HG02973 (cell line): ENCODE data around the gene TMEM258.

Source experiments
- ATAC-seq: cut with Tn5 transposase; IDR thresholded peaks from one replicate; pipeline ENCODE4 v1.9.1; 2021; ENCODE audit warnings: moderate library complexity; ENCODE audit not compliant: unreplicated experiment

The TMEM258 gene

DNA sequence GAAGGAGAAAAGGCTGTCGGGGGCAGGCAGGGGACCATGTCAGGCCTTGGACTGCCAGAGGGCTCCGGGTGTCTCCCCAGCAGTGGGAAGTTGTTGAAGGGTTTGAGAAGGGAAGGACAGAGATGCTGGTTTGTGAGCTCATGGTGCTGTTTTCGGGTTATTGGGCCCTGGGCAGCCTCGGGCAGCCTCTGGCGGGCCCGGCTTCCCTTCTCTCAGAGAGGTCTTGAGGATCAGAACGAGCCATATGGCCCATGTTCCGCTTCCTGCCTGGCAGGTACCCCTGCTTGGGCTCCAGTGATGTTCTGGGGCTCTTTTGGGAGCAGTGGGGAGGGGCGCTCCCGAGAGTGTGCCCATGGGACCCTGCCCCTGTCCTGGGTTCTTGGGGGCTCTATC lies 30.2 kb downstream of the TMEM258 start:
- ATAC-seq = no peak

DNA sequence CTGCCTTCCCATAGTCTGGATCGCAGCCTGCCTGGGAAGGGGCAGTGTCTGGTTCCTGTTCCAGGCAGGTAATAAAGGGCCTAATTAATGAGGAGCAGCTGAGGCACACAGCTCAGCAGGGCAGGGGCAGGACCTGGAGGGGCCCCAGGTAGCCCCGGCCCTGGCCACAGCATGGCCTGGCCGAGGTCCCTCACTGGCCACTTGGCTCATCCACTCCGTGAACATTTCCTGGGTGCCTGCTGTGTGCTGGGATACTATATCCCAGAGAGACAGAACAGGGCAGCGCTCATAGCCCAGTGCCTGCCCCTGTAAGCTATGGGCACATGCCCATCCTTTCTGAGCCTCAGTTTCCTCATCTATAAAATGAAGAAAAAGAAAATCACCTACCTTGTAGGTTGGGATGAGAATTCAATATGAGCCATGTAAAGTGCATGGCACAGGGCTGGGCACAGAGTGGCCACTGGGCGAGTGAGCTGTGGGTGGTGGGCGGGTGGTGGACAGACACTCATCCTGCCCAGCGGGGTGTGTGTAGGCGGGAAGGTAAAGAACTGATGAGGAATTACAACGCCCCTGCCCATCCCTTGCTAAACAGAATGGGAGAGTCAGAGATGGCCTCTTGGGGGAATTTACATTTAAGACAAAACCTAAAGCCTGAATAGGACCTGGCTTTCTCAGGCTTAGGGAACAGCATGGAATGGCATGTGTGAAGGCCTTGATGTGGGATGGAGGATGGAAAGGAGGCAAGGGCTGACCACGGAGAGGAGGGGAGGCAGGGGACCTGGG lies 30.8 kb downstream of the TMEM258 start:
- no peak for ATAC-seq

DNA sequence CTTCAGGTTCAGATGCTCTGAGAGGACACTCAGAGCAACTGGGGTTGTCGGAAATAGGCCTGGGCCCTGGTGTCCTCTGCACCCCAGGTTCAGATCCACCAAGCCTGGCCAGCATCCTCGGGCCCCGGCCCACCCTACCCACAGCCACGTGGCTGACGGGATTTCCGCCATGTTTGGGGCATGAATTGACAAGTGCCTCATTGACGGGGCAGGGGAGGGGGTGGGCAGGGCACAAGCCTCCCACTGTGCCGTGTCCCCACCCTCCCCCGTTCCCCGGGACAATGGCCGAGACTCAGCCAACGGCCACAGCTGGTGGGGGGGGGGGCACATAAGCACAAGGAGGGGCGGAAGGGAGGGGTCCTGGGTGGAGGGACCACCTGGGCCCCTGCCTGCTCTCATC lies 31.5 kb downstream of the TMEM258 start:
- ATAC-seq = no peak

DNA sequence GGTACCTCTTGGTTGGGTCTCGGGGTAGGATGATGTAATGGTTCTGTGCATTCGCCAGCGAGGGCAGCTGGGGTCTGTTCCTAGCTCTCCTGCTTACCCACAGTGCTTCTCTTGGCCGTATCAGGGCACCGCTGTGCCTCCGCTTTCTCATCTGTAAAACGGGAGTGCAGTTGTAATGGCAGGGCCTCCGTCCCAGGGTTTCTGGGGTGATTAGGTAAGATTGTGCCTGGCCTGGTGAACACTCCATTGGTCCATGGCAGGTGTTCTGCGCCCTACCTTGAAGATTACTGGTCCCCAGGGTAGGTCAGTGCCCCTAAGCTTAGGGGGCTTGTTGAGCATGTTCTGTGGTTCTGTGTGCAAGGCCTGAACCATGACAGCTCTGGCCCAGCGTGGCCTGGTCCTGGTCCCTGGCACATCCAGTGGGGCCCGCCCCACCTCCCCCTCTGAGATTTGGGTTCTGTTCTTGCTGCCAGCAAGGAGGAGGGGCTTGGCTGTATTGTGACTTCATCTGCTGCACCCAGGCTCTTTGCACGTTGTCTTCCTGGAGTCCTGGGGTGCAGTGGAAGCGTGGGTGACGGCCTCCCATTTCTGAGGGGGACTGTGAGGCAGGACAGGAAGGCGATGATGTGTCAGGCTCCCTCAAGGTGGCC lies 35.1 kb downstream of the TMEM258 start:
- ATAC-seq = no peak

DNA sequence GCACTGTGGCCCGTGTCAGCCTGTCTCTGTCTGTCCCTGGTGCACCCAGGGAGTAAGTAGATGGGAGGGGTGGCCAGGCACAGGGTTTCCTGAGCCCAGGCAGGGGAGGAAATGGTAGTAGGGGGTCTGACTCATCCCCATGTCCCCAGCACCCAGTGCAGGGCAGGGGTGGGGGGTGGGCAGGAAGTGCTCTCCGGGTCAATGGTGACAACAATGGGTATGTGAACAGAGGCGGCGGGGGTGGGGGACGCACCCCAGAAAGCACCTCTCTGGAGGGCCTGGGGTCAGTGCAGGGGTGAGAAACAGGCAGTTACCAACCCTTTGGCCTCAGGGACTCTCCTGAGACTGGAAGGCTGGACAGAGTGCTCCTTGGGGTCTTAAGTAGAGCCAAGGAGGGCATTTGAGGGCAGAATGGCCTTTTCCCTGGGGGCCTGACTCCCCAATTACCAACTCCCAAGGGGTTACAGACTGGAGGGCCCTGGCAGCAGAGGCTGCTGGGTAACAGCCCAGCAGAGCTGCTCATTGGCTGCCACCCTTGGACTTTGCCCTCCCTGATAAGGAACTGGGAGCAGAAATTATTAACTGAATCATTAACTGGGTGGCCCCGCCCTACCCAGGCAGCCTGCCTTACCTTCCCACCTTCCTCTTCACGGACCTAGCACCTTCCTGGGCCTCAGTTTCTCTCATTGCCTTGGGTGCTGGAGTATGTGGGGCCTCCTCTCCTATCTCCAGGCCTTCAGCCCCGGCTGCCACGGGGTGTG lies 35.8 kb downstream of the TMEM258 start:
- no peak for ATAC-seq

- ATAC-seq = no peak
These were observed 36.3 kb downstream of the TMEM258 start for GRCh38 chr11:61756147-61756451.

DNA sequence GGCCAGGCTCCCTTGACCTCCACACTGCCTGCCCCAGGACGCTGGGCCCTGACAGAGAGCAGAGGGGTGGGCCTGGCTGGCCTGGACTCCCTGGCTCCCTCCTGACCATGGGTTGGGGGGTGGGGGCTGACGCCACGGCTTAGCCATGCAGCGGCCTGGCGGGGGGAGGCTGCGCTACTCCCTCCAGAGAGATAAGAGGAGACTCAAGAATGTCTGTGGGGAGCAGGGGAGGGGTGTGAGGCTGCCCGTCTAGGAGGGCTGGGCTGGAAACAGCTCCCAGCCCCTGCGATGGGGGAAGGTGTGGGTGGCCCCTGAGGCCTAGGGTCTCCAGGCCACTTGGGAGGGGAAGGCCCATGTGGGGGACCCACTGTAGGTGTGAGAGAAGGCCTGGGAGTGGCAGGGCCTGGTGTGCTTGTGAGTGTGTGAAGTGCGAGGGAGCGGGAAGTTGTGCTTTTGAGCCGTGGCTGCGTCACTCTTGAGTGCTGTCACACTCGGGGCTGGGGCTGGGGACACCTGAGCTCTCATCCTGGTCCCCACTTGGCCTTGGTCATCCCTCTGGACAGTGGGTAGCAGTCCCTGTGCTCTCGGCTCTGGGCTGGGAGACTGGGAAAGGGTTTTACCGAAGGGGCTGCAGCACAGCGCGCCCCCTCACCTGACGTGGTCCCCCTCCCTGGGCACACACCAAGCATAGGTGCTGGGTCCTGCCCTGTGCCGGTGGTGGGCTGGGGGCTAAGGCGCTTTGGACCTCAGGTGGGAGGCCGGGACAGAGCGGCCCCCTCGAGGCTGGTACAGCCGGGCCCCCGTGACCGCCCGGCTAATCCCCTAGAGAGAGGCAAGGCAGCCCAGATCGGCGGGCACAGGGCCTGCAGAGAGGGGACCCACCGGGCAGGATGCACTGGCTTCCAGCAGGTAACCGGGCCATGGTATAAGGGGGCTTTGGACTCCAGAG lies 37.6 kb downstream of the TMEM258 start:
- ATAC-seq = no peak

DNA sequence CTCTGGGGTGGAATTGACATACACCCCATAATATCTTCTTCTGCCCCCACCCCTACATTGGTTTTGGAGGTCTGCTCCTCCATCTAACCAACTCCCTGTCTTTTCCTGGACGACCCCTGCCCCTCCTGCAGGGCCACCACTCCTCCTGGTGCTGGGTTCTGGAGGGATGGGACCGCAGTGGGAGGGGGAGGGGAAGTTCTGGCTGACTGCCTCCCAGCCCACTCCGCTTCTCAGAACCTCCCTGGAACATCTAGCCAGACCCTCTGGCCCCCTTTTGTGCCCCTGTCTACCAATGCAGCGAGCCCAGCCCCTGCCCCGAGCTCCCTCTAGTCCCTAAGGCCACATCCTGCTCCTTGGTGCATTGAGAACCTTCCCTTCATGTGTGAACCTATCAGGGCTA lies 38.7 kb downstream of the TMEM258 start:
- no peak for ATAC-seq

GRCh38 chr11:61752925-61753521 lies 39.4 kb downstream of the TMEM258 start:
- no peak for ATAC-seq

DNA sequence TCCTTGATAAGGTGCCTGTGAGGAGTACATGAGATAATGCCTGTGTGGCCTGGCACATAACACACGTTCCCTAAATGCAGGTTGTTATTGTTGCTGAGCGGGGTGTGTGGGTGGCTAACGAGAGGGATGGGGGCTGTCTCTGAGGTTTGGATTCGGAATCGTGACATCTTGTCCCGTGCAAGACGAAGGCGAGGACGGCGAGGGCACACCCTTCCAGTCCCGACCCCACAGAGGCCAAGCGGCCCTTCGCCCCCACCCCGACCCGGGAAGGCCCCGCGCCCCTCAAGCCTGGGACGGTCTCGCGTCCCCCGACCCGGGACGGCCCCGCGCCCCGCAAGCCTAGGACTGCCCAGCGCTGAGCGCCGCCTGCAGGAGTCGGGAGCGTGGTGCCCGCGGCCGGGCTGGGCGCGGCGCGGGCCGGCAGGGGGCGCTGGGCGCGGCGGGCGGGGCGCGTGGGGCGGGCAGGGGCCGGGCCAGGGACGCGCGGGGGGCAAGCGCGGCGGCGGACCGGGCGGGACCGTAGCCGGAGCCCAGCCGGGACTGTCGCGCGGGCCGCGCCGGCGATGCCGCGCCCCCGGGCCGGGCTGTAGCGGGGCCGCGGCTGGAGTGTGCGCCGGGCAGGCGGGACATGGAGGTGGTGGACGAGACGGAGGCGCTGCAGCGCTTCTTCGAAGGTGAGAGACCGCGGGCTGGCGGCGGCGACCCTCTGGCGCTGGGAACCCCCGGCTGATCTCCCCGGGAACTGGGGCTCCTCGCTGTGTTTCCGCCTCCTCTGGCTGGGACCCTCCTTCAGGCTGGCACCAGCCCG lies 40.1 kb downstream of the TMEM258 start, which contains the start of gene MYRF:
MYRF (plus strand) TSS at position 520 of the 808 bp plus-strand sequence; CDS start at position 629, 109 bp downstream.
- ATAC-seq = no peak

GRCh38 chr11:61751384-61751783 lies 41.0 kb downstream of the TMEM258 start:
- ATAC-seq = no peak

DNA sequence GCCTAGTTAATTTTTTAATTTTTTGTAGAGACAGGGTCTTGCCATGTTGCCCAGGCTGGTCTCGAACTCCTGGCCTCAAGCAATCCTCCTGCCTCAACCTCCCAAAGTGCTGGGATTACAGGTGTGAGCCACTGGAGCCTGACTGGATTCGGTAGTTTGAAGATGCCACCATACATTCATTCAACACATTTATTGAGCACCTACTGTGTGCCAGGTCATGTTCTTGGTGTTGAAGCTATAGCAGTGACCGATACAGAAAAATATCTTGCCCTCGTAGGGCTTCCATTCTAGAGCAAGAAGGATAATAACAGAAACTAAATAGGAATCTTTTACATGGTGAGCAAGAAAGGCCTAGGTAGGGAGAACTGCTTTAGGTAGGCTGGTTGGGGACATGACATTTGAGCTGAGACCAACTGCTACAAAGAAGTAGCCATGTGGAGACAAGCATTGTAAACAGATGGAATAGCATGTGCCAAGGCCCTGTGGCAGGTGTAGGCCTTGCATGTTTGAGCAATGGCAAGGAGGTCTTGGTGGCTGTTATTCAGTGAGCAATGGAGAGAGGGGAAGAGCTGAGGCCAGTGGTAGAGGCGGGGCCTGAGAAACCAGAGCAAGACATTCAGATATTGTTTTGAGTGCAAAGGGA lies 41.6 kb downstream of the TMEM258 start:
- ATAC-seq = no peak

DNA sequence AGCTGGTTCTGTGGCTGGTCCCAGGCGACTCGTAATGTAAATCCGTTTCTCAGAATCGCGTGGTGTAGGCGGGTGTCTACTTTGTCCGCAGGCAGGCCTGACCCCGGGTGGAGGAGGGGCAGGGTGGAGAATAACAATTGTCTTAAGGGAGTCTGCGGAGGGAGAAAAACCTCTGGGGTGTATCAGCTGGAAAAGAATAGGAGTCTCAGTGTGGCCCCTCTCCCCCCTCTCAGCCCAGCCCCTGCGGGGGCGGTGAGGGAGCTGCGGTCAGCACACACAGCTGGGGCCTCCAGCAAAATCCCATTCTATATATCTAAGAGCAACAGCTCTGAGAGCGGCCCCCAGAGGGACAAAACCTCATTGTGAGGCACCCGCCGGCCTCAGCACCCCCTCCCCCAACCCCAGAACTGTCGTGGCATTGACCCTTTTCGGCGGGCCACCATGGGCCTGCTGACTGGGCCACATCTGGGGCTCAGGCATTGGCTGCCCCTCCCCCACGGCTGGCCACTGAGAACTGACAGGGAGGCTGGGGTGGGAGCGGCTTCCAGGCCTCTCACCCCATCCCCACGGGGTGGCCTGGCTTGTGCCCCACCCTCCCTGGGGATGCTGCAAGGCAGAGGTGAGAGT lies 42.7 kb downstream of the TMEM258 start:
- ATAC-seq = no peak

DNA sequence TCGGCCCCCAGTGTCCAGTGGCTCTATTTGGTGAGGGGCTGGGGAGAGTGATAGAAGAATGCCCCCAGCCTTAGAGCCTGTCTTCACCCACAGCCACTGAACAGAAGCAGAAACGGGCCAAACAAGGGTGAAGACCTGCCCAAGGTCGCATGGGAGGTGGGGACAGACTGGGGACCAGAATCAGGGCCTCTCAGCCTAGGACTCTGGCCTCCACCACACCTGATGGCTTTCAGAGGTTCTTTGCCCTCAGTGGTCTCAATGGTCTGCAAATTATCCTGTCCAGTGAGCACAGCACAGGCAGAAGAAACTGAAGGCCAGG lies 44.5 kb downstream of the TMEM258 start:
- ATAC-seq = no peak

- no peak for ATAC-seq
These were observed 45.0 kb downstream of the TMEM258 start for GRCh38 chr11:61747192-61747966.

- no peak for ATAC-seq
These were observed 45.8 kb downstream of the TMEM258 start for GRCh38 chr11:61746442-61747191.

GRCh38 chr11:61745781-61746441 lies 46.5 kb downstream of the TMEM258 start:
- ATAC-seq = no peak
